Activated CD4-positive, alpha-beta T cell treated with anti-CD3 and anti-CD28 coated beads, Interleukin-2, amount 50 U/mL, for 16 hours (primary cell): ENCODE results near the gene NPIPB6.
A peak's percentile ranks its signal among the peaks of the same experiment; 100 is the strongest.

Experiments used
- DNase-seq: peaks from one replicate; pipeline ENCODE4 v3.0.0-alpha.2; 2020

NPIPB6 gene

GRCh38 chr16:28321700-28322411 lies 41.5 kb downstream of the NPIPB6 start:
- peak; percentile 34 for DNase-seq

- DNase-seq, result no peak
These were observed 42.6 kb downstream of the NPIPB6 start for GRCh38 chr16:28320741-28321140.

GRCh38 chr16:28320023-28320561 lies 43.2 kb downstream of the NPIPB6 start:
- no peak for DNase-seq

DNA sequence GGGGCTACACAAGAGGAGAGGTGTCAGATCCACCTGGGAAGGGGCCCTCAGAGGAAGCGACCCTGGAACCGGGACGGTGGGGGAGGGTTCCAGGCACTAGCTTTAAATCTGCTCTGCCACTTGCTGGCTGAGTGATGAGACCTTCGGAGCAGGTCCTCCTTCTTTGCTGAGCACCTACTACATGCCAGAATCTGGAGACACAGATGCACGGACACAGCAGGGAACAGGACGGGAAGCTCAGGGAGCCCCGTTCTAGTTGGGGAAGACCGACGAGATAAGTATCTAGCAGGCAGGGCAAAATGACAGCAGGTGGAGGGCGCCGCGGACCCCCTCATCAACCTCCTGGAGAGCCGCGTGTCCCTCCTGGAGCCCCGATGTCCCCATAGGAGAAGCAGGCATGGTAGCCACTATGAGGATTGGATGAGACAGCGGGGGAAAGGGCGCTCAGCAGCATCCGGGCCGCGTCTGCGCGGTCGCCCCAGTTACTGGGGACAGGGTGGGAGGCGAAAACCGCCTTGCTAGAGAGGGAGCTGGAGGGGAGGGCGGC lies 43.8 kb downstream of the NPIPB6 start:
- no peak for DNase-seq

DNA sequence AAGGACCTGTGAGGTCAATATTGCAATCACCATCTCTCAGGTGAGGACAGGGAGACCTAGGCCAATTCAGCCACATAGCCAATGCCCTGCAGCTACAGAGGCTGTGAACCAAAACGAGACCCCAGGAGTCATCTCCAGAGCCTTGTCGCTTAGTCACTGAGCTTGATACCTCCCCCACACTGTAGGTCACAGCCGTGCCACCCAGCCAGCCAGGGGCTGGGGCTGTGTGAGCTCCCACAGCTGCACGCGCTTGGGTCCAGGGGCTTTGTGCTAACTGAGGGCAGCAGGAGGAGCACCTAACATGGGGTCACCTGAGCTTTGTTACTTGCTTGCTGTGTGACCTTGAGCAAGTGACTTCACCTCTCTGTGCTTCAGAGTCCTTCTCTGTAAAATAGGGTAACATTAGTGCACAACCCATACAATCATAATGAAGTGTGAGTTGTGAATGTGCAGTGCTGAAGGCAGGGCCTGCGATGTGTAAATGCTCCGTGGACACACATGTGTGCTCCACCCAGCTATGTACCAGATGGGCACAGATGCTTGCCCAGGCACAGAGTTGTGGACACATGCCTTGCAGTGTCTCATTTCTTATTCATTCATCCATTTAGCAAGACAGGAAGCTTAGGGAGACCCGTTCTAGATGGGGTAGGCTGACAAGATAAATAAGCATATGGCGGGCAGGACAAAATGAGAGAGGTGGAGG lies 45.1 kb downstream of the NPIPB6 start:
- no peak for DNase-seq

- peak; percentile 69 for DNase-seq
These were observed 46.0 kb downstream of the NPIPB6 start for GRCh38 chr16:28317040-28317880.

- no peak for DNase-seq
These were observed 47.3 kb downstream of the NPIPB6 start for GRCh38 chr16:28316054-28316453.

DNA sequence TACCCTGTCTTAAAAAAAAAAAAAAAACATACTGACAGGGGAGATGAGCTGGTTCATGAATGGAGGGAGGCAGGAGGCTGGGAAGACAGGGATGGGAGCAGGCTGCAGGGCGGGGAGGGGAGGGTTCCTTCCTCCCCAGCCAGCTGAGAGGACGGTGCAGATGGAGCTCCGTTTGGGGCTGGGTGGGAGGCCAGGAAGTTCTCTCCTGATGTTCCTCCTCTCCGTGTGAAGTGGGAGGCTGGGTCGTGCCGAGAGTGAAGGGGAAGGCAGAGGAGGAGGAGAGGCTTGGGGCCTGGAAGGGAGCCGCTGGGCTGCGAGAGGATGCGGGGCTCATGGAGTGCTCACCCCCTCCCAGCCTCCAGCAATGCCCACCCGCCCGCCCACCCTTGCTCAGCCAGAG lies 49.7 kb downstream of the NPIPB6 start:
- DNase-seq, result no peak

- no peak for DNase-seq
These were observed 51.0 kb downstream of the NPIPB6 start for GRCh38 chr16:28312327-28312726.

GRCh38 chr16:28311913-28312312 lies 51.4 kb downstream of the NPIPB6 start:
- DNase-seq, result no peak

DNA sequence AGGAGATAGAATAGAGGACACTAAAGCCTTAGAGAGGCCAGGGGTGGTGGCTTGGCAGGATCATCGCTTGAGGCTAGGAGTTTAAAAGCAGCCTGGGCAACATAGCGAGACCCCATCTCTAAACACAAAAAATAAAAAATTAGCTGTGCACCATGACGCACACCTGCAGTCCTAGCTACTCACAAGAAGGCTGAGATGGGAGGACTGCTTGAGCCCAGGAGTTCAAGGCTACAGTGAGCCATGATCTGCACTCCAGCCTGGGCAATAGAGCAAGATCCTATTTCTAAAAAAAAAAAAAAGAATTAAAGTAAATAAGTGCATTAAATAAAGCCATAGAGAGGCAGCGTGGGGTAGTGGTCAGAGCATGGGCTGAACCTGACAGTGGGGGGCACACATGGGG lies 51.9 kb downstream of the NPIPB6 start:
- DNase-seq, result no peak

GRCh38 chr16:28310796-28311195 lies 52.5 kb downstream of the NPIPB6 start:
- DNase-seq, result no peak

- DNase-seq, result peak; percentile 69
These were observed 53.4 kb downstream of the NPIPB6 start for GRCh38 chr16:28309811-28310311.

GRCh38 chr16:28308794-28309584 lies 54.3 kb downstream of the NPIPB6 start:
- DNase-seq, result no peak

DNA sequence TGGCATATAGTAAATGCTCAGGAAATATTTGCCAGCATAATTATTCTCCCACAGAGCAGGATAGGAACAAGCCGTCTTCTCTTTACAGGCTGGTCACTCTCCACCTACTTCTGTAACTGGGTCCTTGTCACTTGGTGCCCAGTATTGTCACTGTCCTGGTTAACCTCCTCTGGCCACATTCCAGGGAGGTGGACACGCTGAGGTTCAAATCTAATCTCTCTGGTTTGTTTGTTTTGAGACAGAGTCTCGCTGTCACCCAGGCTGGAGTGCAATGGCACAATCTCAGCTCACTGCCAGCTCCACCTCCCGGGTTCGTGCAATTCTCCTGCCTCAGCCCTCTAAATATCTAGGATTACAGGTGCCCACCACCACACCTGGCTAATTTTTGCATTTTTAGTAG lies 55.4 kb downstream of the NPIPB6 start:
- DNase-seq, result no peak

DNA sequence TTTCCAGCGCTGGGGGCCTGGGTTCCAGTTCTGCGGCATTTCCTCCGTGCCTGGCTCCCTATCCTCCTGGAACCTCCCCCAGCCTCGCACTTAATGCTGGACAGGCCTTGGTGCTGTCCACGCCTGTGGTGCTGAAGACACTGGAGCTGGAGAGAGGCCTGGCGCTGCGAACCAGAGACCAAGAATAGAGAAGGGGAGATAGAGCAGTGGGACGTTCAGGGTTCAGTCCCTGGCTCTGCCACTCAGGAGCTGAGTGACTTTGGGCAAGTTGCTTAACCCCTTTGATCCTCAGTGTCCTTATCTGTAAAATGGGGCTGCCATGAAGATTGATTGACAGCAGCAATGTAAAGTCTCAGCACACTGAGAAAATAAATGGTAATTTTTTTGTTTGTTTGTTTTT lies 59.1 kb downstream of the NPIPB6 start:
- DNase-seq, result no peak

GRCh38 chr16:28303132-28303531 lies 60.2 kb downstream of the NPIPB6 start:
- no peak for DNase-seq

- no peak for DNase-seq
These were observed 61.7 kb downstream of the NPIPB6 start for GRCh38 chr16:28301620-28302019.

DNA sequence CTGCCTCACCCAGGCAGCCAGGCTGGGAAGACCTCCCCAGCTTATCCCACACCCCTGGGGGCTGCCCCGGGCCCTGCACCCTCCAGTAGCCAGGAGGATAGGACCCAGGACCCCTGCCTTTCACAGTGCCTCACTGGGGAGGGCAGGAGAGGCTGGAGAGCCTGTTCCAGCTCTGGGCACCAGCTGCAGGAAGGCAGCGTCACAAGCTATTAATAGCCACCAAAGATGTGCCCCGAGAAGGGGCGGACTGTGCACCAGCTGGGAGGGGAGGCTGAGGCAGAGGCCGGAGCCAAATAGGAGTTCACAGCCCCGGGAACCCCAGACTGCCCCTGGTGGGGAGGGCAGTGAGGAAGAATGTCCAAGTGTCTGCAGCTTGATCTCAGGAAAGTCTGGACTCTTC lies 62.2 kb downstream of the NPIPB6 start:
- DNase-seq, result no peak

DNA sequence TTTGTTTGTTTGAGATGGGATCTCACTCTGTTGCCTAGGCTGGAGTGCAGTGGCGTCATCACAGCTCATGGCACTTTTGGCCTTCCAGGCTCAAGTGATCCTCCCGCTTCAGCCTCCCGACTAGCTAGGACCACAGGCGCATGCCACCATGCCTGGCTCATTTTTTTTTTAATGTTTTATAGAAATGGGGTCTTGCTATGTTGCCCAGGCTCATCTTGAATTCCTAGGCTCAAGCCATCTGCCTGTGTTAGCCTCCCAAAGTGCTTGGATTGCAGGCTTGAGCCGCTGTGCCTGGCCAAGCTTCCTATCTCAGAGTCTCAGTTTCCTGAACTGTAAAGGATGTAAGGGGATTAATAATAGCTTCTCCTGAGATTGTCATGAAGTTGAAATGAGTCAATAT lies 63.0 kb downstream of the NPIPB6 start:
- DNase-seq, result no peak

- no peak for DNase-seq
These were observed 64.8 kb downstream of the NPIPB6 start for GRCh38 chr16:28298511-28298878.
